ENCODE data around the gene SREBF1. TPM values are rescaled to one million over a fixed set of nuclear protein-coding genes. Genes with fewer than 3 reads are reported as not detected.

The SREBF1 gene
- total RNA-seq, 1 experiment from 2014 or later, result 104 TPM

DNA sequence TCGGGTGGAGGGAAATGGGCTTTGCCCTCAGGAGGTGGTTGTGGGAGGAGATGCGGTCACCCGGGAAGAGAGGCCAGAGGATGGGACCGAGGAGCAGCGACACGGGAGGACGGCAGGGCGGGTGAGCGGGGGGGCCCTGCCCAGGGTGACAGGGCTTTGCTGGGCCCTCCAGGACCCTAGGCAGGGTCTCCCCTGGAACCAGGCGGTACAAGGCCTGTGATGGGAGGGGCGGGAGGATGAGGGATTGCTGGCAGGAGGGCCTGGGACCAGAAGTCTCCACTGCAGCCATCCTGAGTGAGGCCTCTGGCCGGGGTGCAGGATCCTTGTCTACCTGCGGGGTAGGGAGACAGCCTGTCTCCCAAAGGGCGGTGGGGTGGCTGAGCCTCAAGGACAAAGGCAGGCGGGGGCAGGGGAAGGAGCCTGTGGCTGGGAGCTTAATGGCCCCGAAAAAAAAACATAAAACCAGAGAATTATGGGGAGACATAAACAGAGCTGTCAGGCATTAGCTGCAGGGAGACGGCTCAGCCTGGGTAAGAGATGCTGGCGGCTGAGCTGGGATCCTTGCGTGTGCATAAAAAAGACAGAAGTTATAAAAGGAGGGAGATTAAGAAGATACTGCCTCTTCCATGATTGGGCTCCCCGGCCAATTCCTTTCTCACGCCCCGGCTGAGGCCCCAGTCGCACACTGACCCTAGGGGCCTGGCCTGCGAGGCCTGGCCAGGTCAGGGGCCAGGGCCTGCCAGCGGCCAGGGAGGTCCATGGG lies 66.7 kb downstream of the SREBF1 start:
- CTCF ChIA-PET, result no interaction called here
- BruUV-seq (replicated peaks), result no TSS peak
- intact Hi-C loops (cut with micrococcal nuclease; ENCODE audit: unreplicated experiment), result no loop called here
- TF ChIP-seq, protein P1, sequence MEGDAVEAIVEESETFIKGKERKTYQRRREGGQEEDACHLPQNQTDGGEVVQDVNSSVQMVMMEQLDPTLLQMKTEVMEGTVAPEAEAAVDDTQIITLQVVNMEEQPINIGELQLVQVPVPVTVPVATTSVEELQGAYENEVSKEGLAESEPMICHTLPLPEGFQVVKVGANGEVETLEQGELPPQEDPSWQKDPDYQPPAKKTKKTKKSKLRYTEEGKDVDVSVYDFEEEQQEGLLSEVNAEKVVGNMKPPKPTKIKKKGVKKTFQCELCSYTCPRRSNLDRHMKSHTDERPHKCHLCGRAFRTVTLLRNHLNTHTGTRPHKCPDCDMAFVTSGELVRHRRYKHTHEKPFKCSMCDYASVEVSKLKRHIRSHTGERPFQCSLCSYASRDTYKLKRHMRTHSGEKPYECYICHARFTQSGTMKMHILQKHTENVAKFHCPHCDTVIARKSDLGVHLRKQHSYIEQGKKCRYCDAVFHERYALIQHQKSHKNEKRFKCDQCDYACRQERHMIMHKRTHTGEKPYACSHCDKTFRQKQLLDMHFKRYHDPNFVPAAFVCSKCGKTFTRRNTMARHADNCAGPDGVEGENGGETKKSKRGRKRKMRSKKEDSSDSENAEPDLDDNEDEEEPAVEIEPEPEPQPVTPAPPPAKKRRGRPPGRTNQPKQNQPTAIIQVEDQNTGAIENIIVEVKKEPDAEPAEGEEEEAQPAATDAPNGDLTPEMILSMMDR (IDR thresholded peaks at IDR 0.05; ENCODE audit: unreplicated experiment), result no peak
- H3K9me3 Mint-ChIP-seq (ENCODE audit: low read depth, unreplicated experiment), result no peaks in the 10 kb centered on the region
- H3K4me3 Mint-ChIP-seq (ENCODE audit: low read depth, unreplicated experiment), result no peak overlapping the region
- peaks cover 10% of the 10 kb centered on the region for H3K4me1 Mint-ChIP-seq (ENCODE audit: low read depth, unreplicated experiment)
- no peak for DNase-seq
- no peak overlapping the region for H3K27ac Mint-ChIP-seq (ENCODE audit: unreplicated experiment)
- H3K27me3 Mint-ChIP-seq (ENCODE audit: unreplicated experiment), result no peaks in the 10 kb centered on the region
- peaks cover 4% of the 10 kb centered on the region for H3K36me3 Mint-ChIP-seq (ENCODE audit: insufficient read depth, unreplicated experiment)

DNA sequence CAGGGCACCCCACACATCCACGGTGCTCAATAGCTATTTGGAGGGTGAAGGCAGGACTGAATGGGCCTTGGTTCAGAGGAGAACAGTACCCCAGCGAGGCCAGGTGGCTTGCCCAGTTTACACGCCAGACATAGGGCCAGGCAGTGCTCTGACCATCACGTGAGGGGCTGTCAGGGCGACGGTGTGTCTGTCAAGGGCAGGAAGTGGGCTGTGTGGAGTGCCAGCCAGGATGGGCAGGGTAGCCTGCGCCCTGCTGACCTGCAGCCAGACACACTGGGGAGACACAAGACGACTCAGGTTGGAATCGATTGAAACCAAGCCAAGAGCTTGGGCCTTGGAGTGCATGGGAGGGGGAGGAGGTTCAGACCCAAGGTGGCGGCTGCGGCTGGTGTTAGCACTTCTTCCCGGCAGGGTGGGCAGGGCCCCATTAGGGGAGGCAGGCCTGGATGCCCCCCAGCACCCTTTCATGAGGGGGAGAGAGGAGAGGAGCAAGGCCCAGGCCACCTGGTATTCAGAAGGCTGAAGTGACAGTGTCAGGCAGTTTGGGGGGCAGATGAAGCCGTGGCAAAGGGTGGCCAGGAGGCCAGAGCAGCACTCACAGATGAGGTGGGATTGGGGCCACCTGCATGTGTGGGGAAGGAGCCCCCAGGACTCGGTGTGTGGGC lies 68.2 kb downstream of the SREBF1 start:
- Mint-ChIP-seq H3K4me3 (ENCODE audit: low read depth, unreplicated experiment) (no peak overlapping the region), H3K9me3 (ENCODE audit: low read depth, unreplicated experiment) (no peaks in the 10 kb centered on the region), H3K27ac (ENCODE audit: unreplicated experiment) (no peak overlapping the region), H3K4me1 (ENCODE audit: low read depth, unreplicated experiment) (peaks cover 10% of the 10 kb centered on the region), H3K36me3 (ENCODE audit: insufficient read depth, unreplicated experiment) (peaks cover 8% of the 10 kb centered on the region), H3K27me3 (ENCODE audit: unreplicated experiment) (no peaks in the 10 kb centered on the region)
- BruUV-seq (replicated peaks), result no TSS peak
- CTCF ChIA-PET, result no interaction called here
- intact Hi-C loops (cut with micrococcal nuclease; ENCODE audit: unreplicated experiment), result no loop called here
- no peak for DNase-seq
- TF ChIP-seq, protein P1 (IDR thresholded peaks at IDR 0.05; ENCODE audit: unreplicated experiment), result no peak

DNA sequence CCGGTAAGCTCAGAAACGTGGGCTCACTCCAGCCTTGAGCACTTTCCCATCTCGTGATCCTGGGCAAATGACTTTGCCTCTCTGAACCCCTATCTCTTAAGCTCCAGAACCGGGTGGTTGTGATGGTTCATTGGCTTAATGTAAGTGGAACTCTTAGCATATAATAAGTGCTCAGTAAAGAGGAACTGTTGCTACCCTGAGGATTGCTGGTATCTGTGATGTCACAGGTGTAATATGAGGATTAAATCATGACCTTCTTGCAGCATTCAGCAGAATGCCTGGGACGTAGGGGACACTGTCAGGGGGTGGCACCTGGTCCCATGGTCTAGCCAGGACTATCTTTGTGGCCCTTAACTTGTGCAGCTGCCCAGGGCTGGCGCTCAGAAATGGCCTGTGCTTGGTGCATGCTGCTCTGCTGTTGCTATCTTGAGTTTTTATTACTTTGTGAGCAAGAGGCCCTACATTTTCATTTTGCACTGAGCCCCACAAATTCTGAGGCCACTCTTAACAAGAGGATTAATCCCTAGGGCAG lies 68.8 kb downstream of the SREBF1 start:
- no peak overlapping the region for H3K4me3 Mint-ChIP-seq (ENCODE audit: low read depth, unreplicated experiment)
- intact Hi-C loops (cut with micrococcal nuclease; ENCODE audit: unreplicated experiment), result no loop called here
- CTCF ChIA-PET, result no interaction called here
- H3K27ac Mint-ChIP-seq (ENCODE audit: unreplicated experiment), result no peak overlapping the region
- BruUV-seq (replicated peaks), result no TSS peak
- H3K4me1 Mint-ChIP-seq (ENCODE audit: low read depth, unreplicated experiment), result peaks cover 10% of the 10 kb centered on the region
- H3K27me3 Mint-ChIP-seq (ENCODE audit: unreplicated experiment), result no peaks in the 10 kb centered on the region
- H3K9me3 Mint-ChIP-seq (ENCODE audit: low read depth, unreplicated experiment), result no peaks in the 10 kb centered on the region
- DNase-seq, result no peak
- TF ChIP-seq, protein P1 (IDR thresholded peaks at IDR 0.05; ENCODE audit: unreplicated experiment), result no peak
- H3K36me3 Mint-ChIP-seq (ENCODE audit: insufficient read depth, unreplicated experiment), result peaks cover 12% of the 10 kb centered on the region

DNA sequence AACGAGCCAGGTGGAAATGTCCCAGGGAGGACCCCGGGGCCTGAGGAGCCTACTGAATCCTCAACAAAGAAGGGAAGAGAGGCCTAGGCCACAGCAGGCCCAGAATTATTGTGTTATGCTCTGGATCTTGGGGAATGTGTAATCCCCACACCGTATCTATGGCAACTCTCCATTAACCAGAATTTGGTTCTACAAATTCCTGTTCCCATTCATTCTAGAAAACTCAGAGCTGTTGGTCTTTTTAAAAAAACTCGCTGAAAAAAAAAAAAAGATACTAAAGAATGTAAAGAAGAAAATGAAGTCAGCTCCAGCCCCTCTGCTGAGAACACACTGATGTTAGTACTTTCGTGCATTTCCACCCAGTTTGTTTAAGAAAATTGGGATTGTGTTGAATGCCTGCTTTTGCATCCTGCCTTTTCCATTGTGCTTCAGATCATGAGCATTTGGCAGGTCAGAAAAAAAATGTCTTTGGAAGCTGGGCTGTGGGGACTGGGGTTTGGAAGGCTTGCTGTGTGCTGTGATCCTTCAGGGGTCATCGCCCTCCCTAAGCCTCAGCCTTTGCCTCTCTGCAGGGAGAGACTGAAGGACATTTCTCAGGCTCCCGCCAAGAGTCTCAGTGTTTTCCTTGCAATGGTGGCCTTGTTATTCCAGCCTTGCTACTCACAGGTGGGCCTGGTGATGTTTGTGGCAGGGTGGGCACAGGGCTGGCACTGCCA lies 69.5 kb downstream of the SREBF1 start:
- H3K4me3 Mint-ChIP-seq (ENCODE audit: low read depth, unreplicated experiment), result no peak overlapping the region
- no peak for DNase-seq
- intact Hi-C loops (cut with micrococcal nuclease; ENCODE audit: unreplicated experiment), result no loop called here
- no peaks in the 10 kb centered on the region for H3K9me3 Mint-ChIP-seq (ENCODE audit: low read depth, unreplicated experiment)
- H3K27me3 Mint-ChIP-seq (ENCODE audit: unreplicated experiment), result no peaks in the 10 kb centered on the region
- peaks cover 10% of the 10 kb centered on the region for H3K36me3 Mint-ChIP-seq (ENCODE audit: insufficient read depth, unreplicated experiment)
- CTCF ChIA-PET, result no interaction called here
- no TSS peak for BruUV-seq (replicated peaks)
- H3K4me1 Mint-ChIP-seq (ENCODE audit: low read depth, unreplicated experiment), result peaks cover 4% of the 10 kb centered on the region
- no peak overlapping the region for H3K27ac Mint-ChIP-seq (ENCODE audit: unreplicated experiment)
- TF ChIP-seq, protein P1 (IDR thresholded peaks at IDR 0.05; ENCODE audit: unreplicated experiment), result no peak
